Measurements from ENCODE around the gene RANBP17. TPM values are rescaled to one million over a fixed set of nuclear protein-coding genes. Genes with fewer than 3 reads are reported as not detected.

The RANBP17 gene
- total RNA-seq, 4 donors from 2014 or later = 10.2 to 13.8 (median 10.9) TPM

DNA sequence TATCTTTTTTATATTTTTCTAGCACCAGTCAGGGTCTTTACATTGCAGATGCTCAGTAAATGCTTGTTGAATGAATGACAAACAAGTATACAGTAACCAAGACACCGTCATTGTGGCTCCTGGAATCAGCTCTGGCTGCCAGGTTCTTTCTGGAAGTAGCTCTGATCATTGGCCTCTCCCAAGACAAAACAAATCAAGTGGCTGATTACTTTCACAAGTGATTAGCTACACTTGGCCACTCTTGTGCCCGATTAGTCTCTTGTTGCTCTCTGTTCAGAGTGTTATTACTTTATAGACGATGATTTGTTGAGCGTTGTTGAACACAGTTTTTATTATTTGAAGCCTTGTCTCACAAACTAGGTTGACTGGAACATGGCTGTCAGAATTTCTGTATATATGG is 327.6 kb downstream of the RANBP17 start:
- no peak overlapping the region for H3K4me3 ChIP-seq
- WGBS, 2 donors (ENCODE audit: low coverage in 1 of 2) = 87 to 92% methylated on average over 4 of the region's 4 CpGs
- intact Hi-C loops (cut with DNase I; ENCODE audit: low total_unique reads) = no loop called here

DNA sequence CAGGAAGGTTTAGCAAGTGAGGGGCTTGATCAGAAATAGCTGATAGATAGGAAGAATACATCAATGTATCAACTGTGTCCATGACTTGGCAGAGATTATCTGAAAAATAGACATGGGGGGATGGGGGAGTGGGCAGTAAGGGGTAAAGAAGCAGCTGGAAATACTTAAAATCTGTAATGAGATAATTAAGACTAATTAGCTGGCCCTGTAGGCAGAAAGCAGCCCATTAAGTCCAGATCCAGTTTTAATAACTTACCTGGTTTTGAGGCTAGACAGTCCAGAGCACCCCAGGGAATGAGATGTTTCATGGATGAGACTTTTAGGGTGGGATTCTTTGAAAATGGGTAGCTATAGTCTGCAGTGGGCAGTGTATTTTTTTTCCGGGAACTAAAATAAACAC is 330.3 kb downstream of the RANBP17 start:
- no peak for TF ChIP-seq POLR2AphosphoS5 (IDR thresholded peaks at IDR 0.05)
- TF ChIP-seq, protein P1, sequence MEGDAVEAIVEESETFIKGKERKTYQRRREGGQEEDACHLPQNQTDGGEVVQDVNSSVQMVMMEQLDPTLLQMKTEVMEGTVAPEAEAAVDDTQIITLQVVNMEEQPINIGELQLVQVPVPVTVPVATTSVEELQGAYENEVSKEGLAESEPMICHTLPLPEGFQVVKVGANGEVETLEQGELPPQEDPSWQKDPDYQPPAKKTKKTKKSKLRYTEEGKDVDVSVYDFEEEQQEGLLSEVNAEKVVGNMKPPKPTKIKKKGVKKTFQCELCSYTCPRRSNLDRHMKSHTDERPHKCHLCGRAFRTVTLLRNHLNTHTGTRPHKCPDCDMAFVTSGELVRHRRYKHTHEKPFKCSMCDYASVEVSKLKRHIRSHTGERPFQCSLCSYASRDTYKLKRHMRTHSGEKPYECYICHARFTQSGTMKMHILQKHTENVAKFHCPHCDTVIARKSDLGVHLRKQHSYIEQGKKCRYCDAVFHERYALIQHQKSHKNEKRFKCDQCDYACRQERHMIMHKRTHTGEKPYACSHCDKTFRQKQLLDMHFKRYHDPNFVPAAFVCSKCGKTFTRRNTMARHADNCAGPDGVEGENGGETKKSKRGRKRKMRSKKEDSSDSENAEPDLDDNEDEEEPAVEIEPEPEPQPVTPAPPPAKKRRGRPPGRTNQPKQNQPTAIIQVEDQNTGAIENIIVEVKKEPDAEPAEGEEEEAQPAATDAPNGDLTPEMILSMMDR (IDR thresholded peaks at IDR 0.05) = no peak
- no peak for TF ChIP-seq POLR2A (IDR thresholded peaks at IDR 0.05)
- no peak for TF ChIP-seq EP300 (IDR thresholded peaks at IDR 0.05; ENCODE audit: low read depth)
- Histone ChIP-seq H3K36me3 (no peaks in the 10 kb centered on the region), H3K9me3 (no peaks in the 10 kb centered on the region), H3K4me1 (no peaks in the 10 kb centered on the region), H3K27me3 (no peaks in the 10 kb centered on the region), H3K27ac (no peak overlapping the region), H3K4me3 (no peak overlapping the region)
- DNase-seq = no peak
- WGBS, 2 donors (ENCODE audit: low coverage in 1 of 2) = 93% methylated on average over 1 of the region's 1 CpG; no CpG with 5 or more reads in 1 of the 2 donors
- intact Hi-C loops (cut with DNase I; ENCODE audit: low total_unique reads) = no loop called here
- in situ Hi-C loops (cut with MboI; ENCODE audit: low pct_ligation_motif_present in 1 of 4, low pct_unique_long_range_greater_than_20kb in 1 of 4, low sequenced_read_pairs in 3 of 4) = no loop called here

More for the DNA sequence above, 327.6 kb downstream of the RANBP17 start:
- no peak for DNase-seq
- in situ Hi-C loops (cut with MboI; ENCODE audit: low pct_ligation_motif_present in 1 of 4, low pct_unique_long_range_greater_than_20kb in 1 of 4, low sequenced_read_pairs in 3 of 4) = no loop called here
- no peaks in the 10 kb centered on the region for H3K36me3 ChIP-seq
- no peaks in the 10 kb centered on the region for H3K9me3 ChIP-seq
- no peaks in the 10 kb centered on the region for H3K4me1 ChIP-seq
- no peak for TF ChIP-seq POLR2AphosphoS5 (IDR thresholded peaks at IDR 0.05)
- TF ChIP-seq POLR2A (IDR thresholded peaks at IDR 0.05) = no peak
- no peak for TF ChIP-seq EP300 (IDR thresholded peaks at IDR 0.05; ENCODE audit: low read depth)
- TF ChIP-seq, protein P1 (IDR thresholded peaks at IDR 0.05) = no peak
- no peak overlapping the region for H3K27ac ChIP-seq
- no peaks in the 10 kb centered on the region for H3K27me3 ChIP-seq

DNA sequence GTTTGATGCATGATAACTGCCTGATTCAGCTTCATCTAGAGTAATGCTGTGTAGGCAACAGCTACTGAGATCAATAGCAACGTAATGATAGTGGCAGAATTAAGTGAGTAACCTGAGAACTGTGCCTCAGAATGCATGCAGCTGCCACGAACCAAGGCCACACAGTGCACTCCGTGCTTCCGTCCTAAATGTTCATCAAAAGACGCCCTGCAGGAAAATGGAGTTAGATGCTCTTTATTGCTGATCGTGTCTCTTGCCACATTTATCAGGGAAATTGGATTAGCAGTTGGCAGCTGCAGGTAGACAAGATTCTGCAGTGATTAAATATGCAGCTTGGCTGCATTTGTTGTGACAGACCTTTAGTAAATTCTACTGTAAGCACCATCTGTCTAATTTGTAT is 339.5 kb downstream of the RANBP17 start:
- no peak for DNase-seq
- no peak overlapping the region for H3K27ac ChIP-seq
- in situ Hi-C loops (cut with MboI; ENCODE audit: low pct_ligation_motif_present in 1 of 4, low pct_unique_long_range_greater_than_20kb in 1 of 4, low sequenced_read_pairs in 3 of 4) = loop anchor here in 2 of 4 donors (10.0 to 25.0 kb wide), 2 partner anchors 136 to 143 kb away; no protein-coding TSS in a partner anchor
- H3K9me3 ChIP-seq = no peaks in the 10 kb centered on the region
- WGBS, 2 donors (ENCODE audit: low coverage in 1 of 2) = 75% methylated on average over 6 of the region's 6 CpGs; no CpG with 5 or more reads in 1 of the 2 donors
- intact Hi-C loops (cut with DNase I; ENCODE audit: low total_unique reads) = no loop called here
- no peak overlapping the region for H3K4me3 ChIP-seq
- TF ChIP-seq POLR2AphosphoS5 (IDR thresholded peaks at IDR 0.05) = no peak
- no peak for TF ChIP-seq POLR2A (IDR thresholded peaks at IDR 0.05)
- no peak for TF ChIP-seq EP300 (IDR thresholded peaks at IDR 0.05; ENCODE audit: low read depth)
- TF ChIP-seq, protein P1 (IDR thresholded peaks at IDR 0.05) = no peak
- H3K27me3 ChIP-seq = no peaks in the 10 kb centered on the region
- no peaks in the 10 kb centered on the region for H3K36me3 ChIP-seq
- H3K4me1 ChIP-seq = no peaks in the 10 kb centered on the region

GRCh38 chr5:171205375-171205774 is 343.6 kb downstream of the RANBP17 start:
- DNase-seq = no peak
- Histone ChIP-seq H3K36me3 (no peaks in the 10 kb centered on the region), H3K27ac (no peak overlapping the region), H3K9me3 (no peaks in the 10 kb centered on the region), H3K27me3 (no peaks in the 10 kb centered on the region), H3K4me3 (no peak overlapping the region), H3K4me1 (no peaks in the 10 kb centered on the region)
- in situ Hi-C loops (cut with MboI; ENCODE audit: low pct_ligation_motif_present in 1 of 4, low pct_unique_long_range_greater_than_20kb in 1 of 4, low sequenced_read_pairs in 3 of 4) = loop anchor here in 2 of 4 donors (10.0 to 25.0 kb wide), 2 partner anchors 132 to 139 kb away; no protein-coding TSS in a partner anchor
- intact Hi-C loops (cut with DNase I; ENCODE audit: low total_unique reads) = no loop called here
- 88 to 98% methylated on average over 7 to 8 of the region's 8 CpGs for WGBS, 2 donors (ENCODE audit: low coverage in 1 of 2)
- TF ChIP-seq POLR2AphosphoS5 (IDR thresholded peaks at IDR 0.05) (no peak), POLR2A (IDR thresholded peaks at IDR 0.05) (no peak), EP300 (IDR thresholded peaks at IDR 0.05; ENCODE audit: low read depth) (no peak)
- TF ChIP-seq, protein P1 (IDR thresholded peaks at IDR 0.05) = no peak
